GM06990 (cell line): Measurements from ENCODE around the gene MTSS2.

Source experiments
- DNase-seq: peaks from one replicate; pipeline ENCODE4 v3.0.0-alpha.2; 2011; ENCODE audit not compliant: insufficient read length; ENCODE audit errors: extremely low read depth
- H3K27me3 ChIP-seq: replicated peaks from 2 replicates; pipeline ENCODE4 v1.6.0; 2011; ENCODE audit warnings: low read length; ENCODE audit not compliant: control insufficient read depth, insufficient read depth
- H3K36me3 ChIP-seq: 2 replicates; pipeline ENCODE4 v1.5.1; 2011; ENCODE audit warnings: low read length; ENCODE audit not compliant: control insufficient read depth, insufficient read depth
- H3K4me3 ChIP-seq: replicated peaks from 2 replicates; pipeline ENCODE4 v1.5.1; 2011; ENCODE audit warnings: low read depth, mild to moderate bottlenecking, control low read depth, low read length
- CTCF ChIP-seq: IDR thresholded peaks from 2 replicates; pipeline ENCODE4 v1.5.1; 2011; ENCODE audit warnings: low read length, control low read depth, mild to moderate bottlenecking, inconsistent platforms; ENCODE audit not compliant: insufficient read depth, poor library complexity, severe bottlenecking

MTSS2 gene

GRCh38 chr16:70678898-70679670 lies 6.8 kb downstream of the MTSS2 start:
- no peak for TF ChIP-seq CTCF
- no peaks in the 10 kb centered on the region for H3K36me3 ChIP-seq
- H3K4me3 ChIP-seq = no peak overlapping the region
- DNase-seq = no peak
- H3K27me3 ChIP-seq = no peaks in the 10 kb centered on the region; the same call in 1 of the 2 replicates

GRCh38 chr16:70678121-70678897 lies 7.5 kb downstream of the MTSS2 start:
- no peaks in the 10 kb centered on the region for H3K36me3 ChIP-seq
- H3K4me3 ChIP-seq = no peak overlapping the region
- H3K27me3 ChIP-seq = no peaks in the 10 kb centered on the region; the same call in 1 of the 2 replicates
- no peak for DNase-seq
- no peak for TF ChIP-seq CTCF

- no peaks in the 10 kb centered on the region for H3K36me3 ChIP-seq
- no peaks in the 10 kb centered on the region; the same call in 1 of the 2 replicates for H3K27me3 ChIP-seq
- TF ChIP-seq CTCF = no peak
- DNase-seq = no peak
- H3K4me3 ChIP-seq = no peak overlapping the region
These were observed 8.2 kb downstream of the MTSS2 start for GRCh38 chr16:70677499-70678120.

- peak; percentile 1 for DNase-seq
- no peak for TF ChIP-seq CTCF
- no peaks in the 10 kb centered on the region for H3K36me3 ChIP-seq
- no peak overlapping the region for H3K4me3 ChIP-seq
- no peaks in the 10 kb centered on the region for H3K27me3 ChIP-seq
These were observed 9.0 kb downstream of the MTSS2 start for GRCh38 chr16:70676675-70677498.

GRCh38 chr16:70675851-70676513 lies 9.9 kb downstream of the MTSS2 start:
- TF ChIP-seq CTCF = no peak
- H3K36me3 ChIP-seq = no peaks in the 10 kb centered on the region
- DNase-seq = no peak
- no peak overlapping the region for H3K4me3 ChIP-seq
- no peaks in the 10 kb centered on the region for H3K27me3 ChIP-seq
